ENCODE data around the gene VDR.
A peak's percentile ranks its signal among the peaks of the same experiment; 100 is the strongest.

GRCh38 chr12:47820631-47821345, 84.0 kb downstream of the VDR start:
- 0 out of 4 replicates have a peak, but pooled peaks of 1 of the 2 experiments have one; percentile 47 for TF ChIP-seq REST (IDR thresholded peaks at IDR 0.05; ENCODE audit: insufficient read depth in 1 of 2, low read depth in 2 of 2, low read length in 2 of 2)
- TF ChIP-seq POLR2AphosphoS5 (IDR thresholded peaks at IDR 0.05; ENCODE audit: low read depth, low read length): peak; percentile 59; the same call in 1 of the 2 replicates
- TF ChIP-seq SIN3A (IDR thresholded peaks at IDR 0.05; ENCODE audit: borderline replicate concordance, insufficient read depth, low read length): no peak
- 0 out of 2 replicates have a peak, but pooled peaks have one; percentile 63 for TF ChIP-seq TAF1 (IDR thresholded peaks at IDR 0.05; ENCODE audit: borderline replicate concordance, insufficient read depth, low read length)
